ENCODE measurements around the gene ANKIB1.

DNA sequence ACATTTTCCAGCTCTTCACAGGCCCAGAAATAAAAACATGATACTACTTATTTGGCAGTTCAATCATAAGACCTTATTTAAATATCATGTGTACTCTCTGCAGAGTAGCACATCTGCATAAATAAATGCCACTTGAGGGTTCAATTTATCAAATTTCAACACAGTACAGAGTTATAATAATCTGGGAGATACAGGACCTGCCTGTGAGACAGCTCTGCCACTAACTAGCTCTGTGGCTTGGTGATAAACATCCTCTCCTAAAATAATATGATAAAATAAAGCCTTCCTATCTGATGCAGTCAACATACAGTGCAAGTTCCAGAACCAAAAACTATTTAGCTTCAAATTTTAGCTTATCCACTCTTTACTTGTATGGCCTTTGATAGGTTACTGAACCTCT lies 110.6 kb downstream of the ANKIB1 start:
- TF ChIP-seq, protein P1, sequence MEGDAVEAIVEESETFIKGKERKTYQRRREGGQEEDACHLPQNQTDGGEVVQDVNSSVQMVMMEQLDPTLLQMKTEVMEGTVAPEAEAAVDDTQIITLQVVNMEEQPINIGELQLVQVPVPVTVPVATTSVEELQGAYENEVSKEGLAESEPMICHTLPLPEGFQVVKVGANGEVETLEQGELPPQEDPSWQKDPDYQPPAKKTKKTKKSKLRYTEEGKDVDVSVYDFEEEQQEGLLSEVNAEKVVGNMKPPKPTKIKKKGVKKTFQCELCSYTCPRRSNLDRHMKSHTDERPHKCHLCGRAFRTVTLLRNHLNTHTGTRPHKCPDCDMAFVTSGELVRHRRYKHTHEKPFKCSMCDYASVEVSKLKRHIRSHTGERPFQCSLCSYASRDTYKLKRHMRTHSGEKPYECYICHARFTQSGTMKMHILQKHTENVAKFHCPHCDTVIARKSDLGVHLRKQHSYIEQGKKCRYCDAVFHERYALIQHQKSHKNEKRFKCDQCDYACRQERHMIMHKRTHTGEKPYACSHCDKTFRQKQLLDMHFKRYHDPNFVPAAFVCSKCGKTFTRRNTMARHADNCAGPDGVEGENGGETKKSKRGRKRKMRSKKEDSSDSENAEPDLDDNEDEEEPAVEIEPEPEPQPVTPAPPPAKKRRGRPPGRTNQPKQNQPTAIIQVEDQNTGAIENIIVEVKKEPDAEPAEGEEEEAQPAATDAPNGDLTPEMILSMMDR (IDR thresholded peaks at IDR 0.05) = no peak
- TF ChIP-seq POLR2A (IDR thresholded peaks at IDR 0.05) = no peak
